ENCODE measurements around the gene NXF1. TPM values are rescaled to one million over a fixed set of nuclear protein-coding genes. Genes with fewer than 3 reads are reported as not detected.

Gene NXF1
- total and polyA plus RNA-seq, 2 of the 13 experiments (the other 11 are each of a cell fraction or from before 2014, with no cell fraction given), result 30.4 to 30.9 TPM

- TF ChIP-seq MBNL3 (CRISPR knock-in tag; conservative IDR thresholded peaks at IDR 0.05), result no peak
- TF ChIP-seq BRF2 (CRISPR knock-in tag; IDR thresholded peaks at IDR 0.05), result peak; percentile 74; the same call in 1 of the 2 replicates
- TF ChIP-seq, protein P1, sequence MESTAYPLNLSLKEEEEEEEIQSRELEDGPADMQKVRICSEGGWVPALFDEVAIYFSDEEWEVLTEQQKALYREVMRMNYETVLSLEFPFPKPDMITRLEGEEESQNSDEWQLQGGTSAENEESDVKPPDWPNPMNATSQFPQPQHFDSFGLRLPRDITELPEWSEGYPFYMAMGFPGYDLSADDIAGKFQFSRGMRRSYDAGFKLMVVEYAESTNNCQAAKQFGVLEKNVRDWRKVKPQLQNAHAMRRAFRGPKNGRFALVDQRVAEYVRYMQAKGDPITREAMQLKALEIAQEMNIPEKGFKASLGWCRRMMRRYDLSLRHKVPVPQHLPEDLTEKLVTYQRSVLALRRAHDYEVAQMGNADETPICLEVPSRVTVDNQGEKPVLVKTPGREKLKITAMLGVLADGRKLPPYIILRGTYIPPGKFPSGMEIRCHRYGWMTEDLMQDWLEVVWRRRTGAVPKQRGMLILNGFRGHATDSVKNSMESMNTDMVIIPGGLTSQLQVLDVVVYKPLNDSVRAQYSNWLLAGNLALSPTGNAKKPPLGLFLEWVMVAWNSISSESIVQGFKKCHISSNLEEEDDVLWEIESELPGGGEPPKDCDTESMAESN (CRISPR knock-in tag; conservative IDR thresholded peaks at IDR 0.05), result peak; percentile 67; the same call in 1 of the 2 replicates
- peak; percentile 87; the same call in 1 of the 2 replicates for TF ChIP-seq ZNF230 (CRISPR knock-in tag; IDR thresholded peaks at IDR 0.05)
- TF ChIP-seq NFRKB (IDR thresholded peaks at IDR 0.05), result no peak
- TF ChIP-seq LCORL (IDR thresholded peaks at IDR 0.05), result no peak
- TF ChIP-seq LCORL (CRISPR knock-in tag; IDR thresholded peaks at IDR 0.05), result no peak
- no peak; the same call in 1 of the 2 replicates for TF ChIP-seq CREBL2 (CRISPR knock-in tag; IDR thresholded peaks at IDR 0.05; ENCODE audit: borderline replicate concordance)
- TF ChIP-seq SAP130 (CRISPR knock-in tag; IDR thresholded peaks at IDR 0.05; ENCODE audit: low read depth), result peak; percentile 94
- peak; percentile 49; the same call in 1 of the 2 replicates for TF ChIP-seq ZNF143 (CRISPR knock-in tag; IDR thresholded peaks at IDR 0.05)
- peak; percentile 24; the same call in 1 of the 2 replicates for TF ChIP-seq ZNF337 (CRISPR knock-in tag; IDR thresholded peaks at IDR 0.05; ENCODE audit: borderline replicate concordance, low read depth)
- TF ChIP-seq DPF2 (CRISPR knock-in tag; IDR thresholded peaks at IDR 0.05; ENCODE audit: borderline replicate concordance, low read depth), result no peak
- TF ChIP-seq SRSF9 (IDR thresholded peaks at IDR 0.05; ENCODE audit: borderline replicate concordance, insufficient read depth, low read depth, low read length, poor library complexity, severe bottlenecking), result no peak
- TF ChIP-seq FOXJ3 (CRISPR knock-in tag; IDR thresholded peaks at IDR 0.05; ENCODE audit: borderline replicate concordance), result no peak
- TF ChIP-seq ZSCAN25 (CRISPR knock-in tag; IDR thresholded peaks at IDR 0.05), result peak; percentile 74
- TF ChIP-seq, protein P2, sequence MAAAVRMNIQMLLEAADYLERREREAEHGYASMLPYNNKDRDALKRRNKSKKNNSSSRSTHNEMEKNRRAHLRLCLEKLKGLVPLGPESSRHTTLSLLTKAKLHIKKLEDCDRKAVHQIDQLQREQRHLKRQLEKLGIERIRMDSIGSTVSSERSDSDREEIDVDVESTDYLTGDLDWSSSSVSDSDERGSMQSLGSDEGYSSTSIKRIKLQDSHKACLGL (CRISPR knock-in tag; IDR thresholded peaks at IDR 0.05), result peak; percentile 81
- TF ChIP-seq, protein P3, sequence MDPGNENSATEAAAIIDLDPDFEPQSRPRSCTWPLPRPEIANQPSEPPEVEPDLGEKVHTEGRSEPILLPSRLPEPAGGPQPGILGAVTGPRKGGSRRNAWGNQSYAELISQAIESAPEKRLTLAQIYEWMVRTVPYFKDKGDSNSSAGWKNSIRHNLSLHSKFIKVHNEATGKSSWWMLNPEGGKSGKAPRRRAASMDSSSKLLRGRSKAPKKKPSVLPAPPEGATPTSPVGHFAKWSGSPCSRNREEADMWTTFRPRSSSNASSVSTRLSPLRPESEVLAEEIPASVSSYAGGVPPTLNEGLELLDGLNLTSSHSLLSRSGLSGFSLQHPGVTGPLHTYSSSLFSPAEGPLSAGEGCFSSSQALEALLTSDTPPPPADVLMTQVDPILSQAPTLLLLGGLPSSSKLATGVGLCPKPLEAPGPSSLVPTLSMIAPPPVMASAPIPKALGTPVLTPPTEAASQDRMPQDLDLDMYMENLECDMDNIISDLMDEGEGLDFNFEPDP (CRISPR knock-in tag; conservative IDR thresholded peaks at IDR 0.05), result no peak
- TF ChIP-seq, protein P4, sequence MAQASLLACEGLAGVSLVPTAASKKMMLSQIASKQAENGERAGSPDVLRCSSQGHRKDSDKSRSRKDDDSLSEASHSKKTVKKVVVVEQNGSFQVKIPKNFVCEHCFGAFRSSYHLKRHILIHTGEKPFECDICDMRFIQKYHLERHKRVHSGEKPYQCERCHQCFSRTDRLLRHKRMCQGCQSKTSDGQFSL (CRISPR knock-in tag; IDR thresholded peaks at IDR 0.05), result no peak
- TF ChIP-seq ZNF225 (CRISPR knock-in tag; IDR thresholded peaks at IDR 0.05), result no peak
- TF ChIP-seq MEIS1 (CRISPR knock-in tag; IDR thresholded peaks at IDR 0.05; ENCODE audit: borderline replicate concordance), result peak; percentile 76
- TF ChIP-seq FOXP1 (IDR thresholded peaks at IDR 0.05), result no peak
- no peak for TF ChIP-seq FOXP1 (CRISPR knock-in tag; IDR thresholded peaks at IDR 0.05)
- peak; percentile 82; the same call in 1 of the 2 replicates for TF ChIP-seq ZNF83 (CRISPR knock-in tag; IDR thresholded peaks at IDR 0.05; ENCODE audit: borderline replicate concordance)
- TF ChIP-seq ZC3H4 (CRISPR knock-in tag; IDR thresholded peaks at IDR 0.05; ENCODE audit: borderline replicate concordance), result no peak
Measured at GRCh38 chr11:62805076-62805892, at the start of gene NXF1 (continued).
